Activated CD4-positive, alpha-beta T cell treated with anti-CD3 and anti-CD28 coated beads, Interleukin-2, amount 50 U/mL, for 16 hours (primary cell): ENCODE measurements around the gene ABCA12.

ENCODE experiments used
- DNase-seq: peaks from one replicate; pipeline ENCODE4 v3.0.0-alpha.2; 2020

Gene ABCA12

DNA sequence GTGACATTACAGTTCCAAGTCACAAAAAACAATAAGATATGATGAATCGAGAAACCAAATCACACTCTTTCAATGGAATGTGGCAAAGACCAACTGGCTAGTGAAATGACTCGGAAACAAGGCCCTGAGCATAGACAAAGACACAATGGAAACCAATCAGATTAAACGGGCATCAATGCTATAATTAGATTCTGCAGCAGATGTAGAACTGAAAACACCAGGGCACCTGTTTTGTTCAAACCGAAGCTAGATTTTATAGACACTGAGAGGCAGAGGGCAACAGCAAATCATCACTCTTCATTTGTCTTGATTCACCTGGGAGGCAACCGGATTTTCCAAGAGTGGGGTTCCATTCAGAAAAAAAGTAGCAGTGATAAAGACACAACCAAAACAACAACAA lies 236.1 kb downstream of the ABCA12 start:
- DNase-seq, result no peak

GRCh38 chr2:214899751-214900150 lies 238.7 kb downstream of the ABCA12 start:
- no peak for DNase-seq

GRCh38 chr2:214896274-214896673 lies 242.2 kb downstream of the ABCA12 start:
- DNase-seq, result no peak

DNA sequence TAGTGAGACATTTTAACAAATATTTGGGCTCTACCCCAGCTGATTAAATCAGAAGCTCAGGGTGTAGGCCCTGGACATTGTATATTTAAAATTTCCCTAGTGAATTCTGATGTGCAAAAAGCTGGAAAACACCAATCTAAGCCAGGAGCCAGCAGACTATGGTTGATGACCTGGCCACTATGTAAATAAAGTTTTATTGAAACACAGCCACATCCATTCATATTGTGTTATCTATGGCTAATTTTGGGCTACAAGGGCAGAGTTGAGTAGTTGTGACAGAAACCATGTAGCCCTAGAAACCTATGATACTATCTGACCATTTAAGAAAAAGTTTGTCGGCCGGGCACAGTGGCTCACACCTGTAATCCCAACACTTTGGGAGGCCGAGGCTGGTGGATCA lies 243.0 kb downstream of the ABCA12 start:
- no peak for DNase-seq

GRCh38 chr2:214889301-214889700 lies 249.1 kb downstream of the ABCA12 start:
- no peak for DNase-seq

DNA sequence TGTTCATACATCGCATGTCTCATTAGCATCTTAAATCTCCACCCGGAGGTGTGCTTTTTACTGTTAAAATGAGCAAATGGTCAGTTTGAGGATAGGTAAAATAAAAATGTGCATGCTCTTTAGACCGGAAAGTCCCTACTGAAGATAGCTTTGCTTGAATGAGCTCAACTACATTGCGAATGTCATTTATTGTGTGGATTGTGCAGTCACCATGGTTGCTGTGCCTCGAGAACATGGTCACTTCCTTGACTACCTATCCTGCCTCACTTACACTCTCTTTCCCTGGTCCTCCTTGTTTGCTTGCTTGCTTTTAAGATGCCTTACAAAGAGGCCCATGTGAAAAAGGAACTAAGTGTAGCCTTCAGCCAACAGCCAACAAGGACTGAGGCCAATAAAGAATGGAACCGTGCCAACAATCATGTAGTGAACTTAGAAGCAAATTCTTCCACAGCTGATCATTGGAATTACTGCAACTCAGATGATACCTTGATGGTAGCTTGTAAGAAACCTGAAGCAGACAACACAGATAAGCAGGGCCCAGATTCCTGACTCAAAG lies 256.7 kb downstream of the ABCA12 start:
- DNase-seq, result no peak
